Measurements from ENCODE around the gene KRT3. TPM values are rescaled to one million over a fixed set of nuclear protein-coding genes. Genes with fewer than 3 reads are reported as not detected.

KRT3 gene
- total and polyA plus RNA-seq, 5 experiments from 2014 or later: not detected

DNA sequence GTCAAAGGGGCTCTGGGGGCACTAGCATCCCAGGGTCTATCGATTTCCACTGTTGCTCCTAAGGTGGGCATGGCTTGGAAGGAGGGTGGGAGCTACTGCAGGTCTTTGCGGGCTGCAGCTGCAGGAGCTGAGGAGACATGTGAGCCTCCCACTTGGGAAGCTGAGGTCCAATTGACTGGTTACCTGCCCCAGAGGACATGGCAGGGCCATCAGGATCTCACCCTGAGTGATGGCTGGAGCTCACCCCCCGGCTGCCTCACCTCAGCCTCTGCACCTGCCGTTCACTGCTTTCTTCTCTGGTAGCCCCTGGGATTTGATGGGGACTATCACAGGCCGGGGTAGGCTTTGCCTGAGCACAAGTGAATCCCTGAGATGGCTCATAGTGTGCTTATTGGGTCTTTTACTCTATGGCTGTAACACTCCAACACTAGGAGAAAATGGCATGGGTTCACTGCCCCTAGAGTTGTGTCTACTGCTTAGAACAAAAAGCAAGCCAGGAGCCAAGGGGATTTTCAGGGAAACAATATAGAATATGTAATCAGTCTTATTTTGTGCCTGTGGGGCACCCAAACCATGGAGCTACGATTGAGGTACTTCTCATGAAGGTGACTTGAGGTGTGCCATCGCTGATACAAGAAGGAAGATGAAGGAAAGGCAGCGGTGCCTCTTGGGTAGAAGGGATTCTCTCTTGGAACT, 21.2 kb upstream of the KRT3 start:
- Mint-ChIP-seq H3K9me3 (no peaks in the 10 kb centered on the region), H3K4me1 (peaks cover 10 to 22% (median 15%) of the 10 kb centered on the region in 4 donors), H3K36me3 (no peaks in the 10 kb centered on the region), H3K4me3 (peak overlapping the region in 6 of 10 donors; percentile 2 to 50 (median 24)), H3K27me3 (peaks cover 0 to 4% (median 0%) of the 10 kb centered on the region in 5 donors), H3K27ac (peak overlapping the region in 3 of 10 donors; percentile 49 to 76 (median 64))
- ATAC-seq: no peak
- POLR2A ChIA-PET: no interaction called here
- DNase-seq: no peak

DNA sequence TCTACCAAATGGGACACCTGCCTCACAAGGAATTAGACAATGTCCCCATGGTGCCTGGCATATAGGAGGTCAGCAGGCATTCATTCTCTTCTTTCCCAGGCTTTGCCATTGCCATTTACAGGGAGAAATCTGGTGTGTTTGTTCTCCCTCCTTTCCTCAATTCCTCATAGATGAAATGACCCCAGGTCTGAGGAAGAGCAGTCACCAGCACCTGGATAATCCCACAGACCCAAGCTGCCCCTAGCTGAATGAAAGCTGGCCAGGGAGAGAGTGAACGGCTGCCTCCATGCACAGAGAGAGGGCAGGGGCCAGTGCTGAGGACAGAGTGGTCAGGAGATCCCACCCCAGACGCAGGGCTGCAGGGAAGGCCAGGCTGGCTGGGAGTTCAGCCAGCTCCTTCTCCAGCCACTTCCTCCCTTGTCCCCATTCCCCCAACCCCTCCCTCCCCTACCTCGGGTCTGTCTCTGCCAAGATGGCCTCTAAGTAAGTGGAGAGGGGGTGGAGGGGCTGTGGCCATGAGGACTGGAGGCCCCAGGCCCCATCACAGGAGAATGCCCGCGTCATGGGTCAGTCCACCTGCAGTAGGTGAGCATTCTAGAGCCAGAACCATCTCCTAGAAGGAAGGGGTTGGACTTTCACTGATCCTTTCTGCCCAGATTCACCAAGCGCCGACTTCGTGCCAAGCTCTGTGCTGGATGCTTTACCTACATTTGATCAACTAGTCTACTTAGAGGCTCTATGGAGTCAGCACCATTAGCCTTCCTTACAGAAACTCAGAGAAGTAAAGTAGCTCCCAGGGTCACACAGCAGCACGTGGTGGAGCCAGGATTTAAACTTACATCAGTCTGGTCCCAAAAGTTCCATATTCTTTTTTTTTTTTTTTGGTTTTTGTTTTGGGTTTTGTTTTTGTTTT, 20.0 kb upstream of the KRT3 start:
- H3K27me3 Mint-ChIP-seq: peaks cover 0 to 4% (median 0%) of the 10 kb centered on the region in 5 donors
- H3K36me3 Mint-ChIP-seq: no peaks in the 10 kb centered on the region
- H3K4me3 Mint-ChIP-seq: no peak overlapping the region
- DNase-seq (no peak), ATAC-seq (no peak)
- POLR2A ChIA-PET: interaction anchor here (0.6 kb wide), 1 partner anchor 206 kb away, joined by 3 read pairs; no protein-coding TSS in a partner anchor
- peaks cover 10 to 18% (median 14%) of the 10 kb centered on the region in 4 donors for H3K4me1 Mint-ChIP-seq
- H3K9me3 Mint-ChIP-seq: no peaks in the 10 kb centered on the region
- no peak overlapping the region for H3K27ac Mint-ChIP-seq

GRCh38 chr12:52815161-52815560, 19.2 kb upstream of the KRT3 start:
- no peaks in the 10 kb centered on the region for H3K36me3 Mint-ChIP-seq
- H3K27me3 Mint-ChIP-seq: peaks cover 0 to 4% (median 0%) of the 10 kb centered on the region in 5 donors
- peaks cover 8 to 18% (median 14%) of the 10 kb centered on the region in 4 donors for H3K4me1 Mint-ChIP-seq
- H3K27ac Mint-ChIP-seq: no peak overlapping the region
- no peaks in the 10 kb centered on the region for H3K9me3 Mint-ChIP-seq
- H3K4me3 Mint-ChIP-seq: no peak overlapping the region
- POLR2A ChIA-PET: no interaction called here
- ATAC-seq: no peak
- DNase-seq: no peak

GRCh38 chr12:52814710-52815155, 18.8 kb upstream of the KRT3 start:
- H3K9me3 Mint-ChIP-seq: no peaks in the 10 kb centered on the region
- peaks cover 0 to 4% (median 0%) of the 10 kb centered on the region in 5 donors for H3K27me3 Mint-ChIP-seq
- ATAC-seq: no peak
- DNase-seq: no peak
- no peak overlapping the region for H3K27ac Mint-ChIP-seq
- H3K36me3 Mint-ChIP-seq: no peaks in the 10 kb centered on the region
- POLR2A ChIA-PET: no interaction called here
- H3K4me1 Mint-ChIP-seq: peaks cover 8 to 18% (median 14%) of the 10 kb centered on the region in 4 donors
- no peak overlapping the region for H3K4me3 Mint-ChIP-seq

GRCh38 chr12:52813885-52814709, 18.2 kb upstream of the KRT3 start, which contains the start of gene KRT4:
TSS of gene KRT4 (minus strand) at chr12:52814116. CDS start at chr12:52814058, 58 bp downstream.
- DNase-seq (no peak), ATAC-seq (no peak)
- peak within 1 kb of the TSS in 4 of 10 donors; percentile 12 to 90 (median 38) for H3K27ac Mint-ChIP-seq
- no peaks in the 10 kb centered on the region for H3K36me3 Mint-ChIP-seq
- POLR2A ChIA-PET: no interaction called here
- H3K27me3 Mint-ChIP-seq: peaks cover 0 to 2% (median 0%) of the 10 kb centered on the region in 5 donors
- peaks cover 8 to 18% (median 14%) of the 10 kb centered on the region in 4 donors for H3K4me1 Mint-ChIP-seq
- no peak within 1 kb of the TSS for H3K4me3 Mint-ChIP-seq
- H3K9me3 Mint-ChIP-seq: no peaks in the 10 kb centered on the region

GRCh38 chr12:52813203-52813819, 17.4 kb upstream of the KRT3 start:
- Mint-ChIP-seq H3K27ac (no peak overlapping the region), H3K4me3 (no peak overlapping the region), H3K9me3 (no peaks in the 10 kb centered on the region), H3K27me3 (peaks cover 0 to 2% (median 0%) of the 10 kb centered on the region in 5 donors), H3K36me3 (no peaks in the 10 kb centered on the region), H3K4me1 (peaks cover 8 to 13% (median 11%) of the 10 kb centered on the region in 4 donors)
- ATAC-seq: no peak
- POLR2A ChIA-PET: no interaction called here
- DNase-seq: no peak

GRCh38 chr12:52812749-52813148, 16.8 kb upstream of the KRT3 start:
- H3K4me3 Mint-ChIP-seq: no peak overlapping the region
- no peaks in the 10 kb centered on the region for H3K9me3 Mint-ChIP-seq
- ATAC-seq (no peak), DNase-seq (no peak)
- peak overlapping the region in 1 of 10 donors; percentile 43 for H3K27ac Mint-ChIP-seq
- no peaks in the 10 kb centered on the region for H3K36me3 Mint-ChIP-seq
- H3K4me1 Mint-ChIP-seq: peaks cover 5 to 8% (median 6%) of the 10 kb centered on the region in 4 donors
- peaks cover 0 to 6% (median 1%) of the 10 kb centered on the region in 5 donors for H3K27me3 Mint-ChIP-seq
- POLR2A ChIA-PET: no interaction called here

GRCh38 chr12:52812073-52812400, 16.1 kb upstream of the KRT3 start:
- Mint-ChIP-seq H3K27ac (peak overlapping the region in 2 of 10 donors; percentile 47 to 69), H3K4me3 (no peak overlapping the region), H3K36me3 (no peaks in the 10 kb centered on the region), H3K4me1 (peaks cover 0 to under 1% (median under 1%) of the 10 kb centered on the region in 4 donors), H3K27me3 (peaks cover 0 to 10% (median 2%) of the 10 kb centered on the region in 5 donors), H3K9me3 (no peaks in the 10 kb centered on the region)
- ATAC-seq: no peak
- DNase-seq: no peak
- POLR2A ChIA-PET: no interaction called here

DNA sequence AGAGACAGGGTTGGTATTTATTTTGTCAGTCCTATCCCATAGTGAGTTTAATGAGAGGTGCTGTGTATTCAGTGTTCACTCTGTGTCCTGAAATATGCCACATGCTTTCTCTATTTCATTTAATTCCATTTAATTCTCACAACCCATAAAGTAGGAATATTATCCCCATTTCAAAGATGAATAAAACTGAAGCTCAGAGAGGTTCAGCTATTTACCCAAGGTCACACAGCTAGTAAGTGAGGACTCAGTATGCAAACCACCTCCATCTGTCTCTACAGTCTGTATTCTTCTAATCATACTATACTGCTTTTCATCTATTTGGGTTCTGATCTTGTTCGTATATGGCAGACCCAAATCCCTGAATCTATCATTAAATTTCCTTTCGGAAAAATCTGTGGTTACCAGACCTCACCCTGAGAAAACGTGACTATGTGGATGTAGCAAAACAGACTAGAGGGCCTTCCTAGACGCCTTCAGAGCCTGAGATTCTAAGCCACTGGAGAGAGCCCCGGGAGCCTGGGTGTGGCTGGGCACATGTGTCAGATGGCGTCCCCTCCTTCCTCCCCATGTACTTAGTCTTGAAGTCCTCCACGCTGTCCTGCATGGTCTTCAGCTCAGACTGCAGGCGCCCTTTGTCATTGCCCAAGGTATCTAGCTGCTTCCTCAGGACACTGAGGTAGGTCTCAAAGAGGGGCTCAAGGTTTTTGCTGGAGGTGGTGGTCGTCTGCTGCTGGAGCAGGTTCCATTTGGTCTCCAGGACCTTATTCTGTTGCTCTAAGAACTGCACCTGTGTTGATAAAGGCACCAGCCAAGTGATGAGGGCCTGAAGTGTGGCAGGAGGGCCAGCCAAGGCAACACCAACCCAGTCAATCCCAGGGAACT, 15.5 kb upstream of the KRT3 start:
- no peaks in the 10 kb centered on the region for H3K36me3 Mint-ChIP-seq
- POLR2A ChIA-PET: no interaction called here
- ATAC-seq: no peak
- no peak overlapping the region for H3K27ac Mint-ChIP-seq
- DNase-seq: no peak
- H3K9me3 Mint-ChIP-seq: no peaks in the 10 kb centered on the region
- no peak overlapping the region for H3K4me3 Mint-ChIP-seq
- peaks cover 0 to 10% (median 2%) of the 10 kb centered on the region in 5 donors for H3K27me3 Mint-ChIP-seq
- H3K4me1 Mint-ChIP-seq: no peaks in the 10 kb centered on the region

DNA sequence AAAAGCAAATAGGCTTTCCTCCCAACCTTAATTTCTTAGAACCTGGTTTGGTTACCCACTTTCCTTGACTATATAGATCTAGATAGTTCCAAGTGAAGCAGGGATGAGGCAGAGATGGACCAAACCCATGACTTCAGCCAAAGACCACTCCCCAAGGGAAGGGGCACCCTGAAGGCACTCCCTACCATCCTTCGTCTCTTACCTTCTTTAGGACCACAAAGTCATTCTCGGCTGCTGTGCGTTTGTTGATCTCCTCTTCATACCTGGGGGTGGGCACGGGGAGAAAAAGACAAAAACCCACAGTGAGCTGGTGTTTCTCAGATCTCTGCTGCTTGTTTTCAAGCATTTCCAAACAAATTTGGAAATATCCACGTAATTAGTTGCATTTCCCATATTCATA, 14.6 kb upstream of the KRT3 start:
- DNase-seq (no peak), ATAC-seq (no peak)
- H3K4me1 Mint-ChIP-seq: no peaks in the 10 kb centered on the region
- no peaks in the 10 kb centered on the region for H3K36me3 Mint-ChIP-seq
- H3K27me3 Mint-ChIP-seq: peaks cover 0 to 10% (median 2%) of the 10 kb centered on the region in 5 donors
- POLR2A ChIA-PET: no interaction called here
- H3K4me3 Mint-ChIP-seq: no peak overlapping the region
- no peak overlapping the region for H3K27ac Mint-ChIP-seq
- no peaks in the 10 kb centered on the region for H3K9me3 Mint-ChIP-seq

DNA sequence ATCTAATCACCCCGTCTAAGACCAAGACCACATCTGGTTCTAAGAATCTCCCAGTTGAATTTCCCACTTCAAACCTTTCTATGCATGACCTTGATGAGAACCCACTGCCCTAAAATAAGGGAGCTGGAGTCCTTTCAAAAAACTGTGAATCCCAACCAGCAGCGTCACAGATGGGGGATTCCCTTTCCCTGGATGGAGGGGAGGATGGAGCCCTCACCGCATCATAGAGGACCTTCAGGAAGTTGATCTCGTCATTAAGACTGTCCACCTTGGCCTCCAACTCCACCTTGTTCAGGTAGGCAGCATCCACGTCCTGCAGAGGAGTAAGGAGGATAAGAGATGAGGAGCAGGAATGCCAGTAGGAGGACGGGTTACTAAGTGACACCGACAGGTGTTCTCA, 13.2 kb upstream of the KRT3 start:
- Mint-ChIP-seq H3K4me1 (no peaks in the 10 kb centered on the region), H3K4me3 (no peak overlapping the region), H3K36me3 (no peaks in the 10 kb centered on the region), H3K27ac (no peak overlapping the region), H3K27me3 (peaks cover 0 to 10% (median 2%) of the 10 kb centered on the region in 5 donors), H3K9me3 (no peaks in the 10 kb centered on the region)
- no peak for DNase-seq
- POLR2A ChIA-PET: no interaction called here
- no peak for ATAC-seq
